ENCODE results near the gene APEH.

APEH gene

DNA sequence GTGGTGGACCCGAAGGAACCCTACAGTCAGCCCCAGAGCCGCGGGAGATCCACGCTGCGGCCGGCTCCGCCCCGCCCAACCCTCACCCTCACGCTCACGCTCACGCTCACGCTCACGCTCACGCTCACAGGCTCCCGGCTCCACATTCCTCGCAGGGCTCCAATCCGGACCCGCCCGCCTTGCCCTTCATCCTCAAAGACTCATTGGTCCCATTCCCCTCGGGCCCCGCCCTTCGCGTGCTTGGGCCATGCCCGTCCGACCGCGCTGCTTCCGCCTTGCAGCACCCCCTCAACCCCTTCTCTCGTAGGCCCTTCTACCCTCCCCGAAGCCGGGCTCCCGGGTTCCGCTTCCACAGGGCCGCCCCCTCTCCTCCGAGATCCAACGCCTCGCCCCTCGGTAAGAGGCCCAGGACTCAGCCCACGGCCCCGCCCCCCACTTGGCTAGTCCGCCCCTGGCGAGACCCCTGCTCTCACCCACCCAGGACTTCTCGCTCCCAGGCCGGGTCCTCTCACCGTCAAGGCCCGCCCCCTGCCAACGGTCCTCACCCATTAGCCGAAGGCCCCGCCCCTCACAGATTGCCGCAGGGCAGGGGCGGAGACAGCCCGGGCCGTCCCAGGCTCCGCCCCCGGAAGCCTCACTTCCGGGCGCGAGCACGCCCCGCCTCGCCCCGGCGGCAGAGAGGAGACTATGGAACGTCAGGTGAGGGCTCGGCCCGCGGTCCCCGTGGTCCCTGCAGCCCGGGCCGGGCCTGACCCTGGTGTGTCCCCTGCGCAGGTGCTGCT is at the start of gene APEH:
TSS of gene APEH (plus strand) at position 637 of the 782 bp plus-strand sequence. CDS start at position 688, 51 bp downstream.
- DNase-seq (ENCODE audit: low spot score): peak; percentile 98

DNA sequence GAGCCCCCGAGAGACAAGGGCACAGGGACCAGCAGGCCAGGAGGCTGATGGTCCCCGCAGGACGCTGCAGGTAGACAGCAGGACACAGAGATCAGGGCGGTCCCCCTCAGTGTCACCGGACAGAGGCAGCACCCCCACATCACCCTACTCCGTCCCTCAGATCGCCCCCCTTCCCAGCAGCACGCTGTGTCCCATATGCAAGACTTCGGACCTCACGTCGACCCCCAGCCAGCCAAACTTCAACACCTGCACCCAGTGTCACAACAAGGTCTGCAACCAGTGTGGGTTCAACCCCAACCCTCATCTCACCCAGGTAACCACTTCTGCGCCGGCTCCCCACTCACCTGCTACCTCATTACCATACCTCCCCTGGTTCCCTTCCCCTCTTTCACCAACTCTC is 49.1 kb upstream of the APEH start:
- no peak for DNase-seq (ENCODE audit: low spot score)

DNA sequence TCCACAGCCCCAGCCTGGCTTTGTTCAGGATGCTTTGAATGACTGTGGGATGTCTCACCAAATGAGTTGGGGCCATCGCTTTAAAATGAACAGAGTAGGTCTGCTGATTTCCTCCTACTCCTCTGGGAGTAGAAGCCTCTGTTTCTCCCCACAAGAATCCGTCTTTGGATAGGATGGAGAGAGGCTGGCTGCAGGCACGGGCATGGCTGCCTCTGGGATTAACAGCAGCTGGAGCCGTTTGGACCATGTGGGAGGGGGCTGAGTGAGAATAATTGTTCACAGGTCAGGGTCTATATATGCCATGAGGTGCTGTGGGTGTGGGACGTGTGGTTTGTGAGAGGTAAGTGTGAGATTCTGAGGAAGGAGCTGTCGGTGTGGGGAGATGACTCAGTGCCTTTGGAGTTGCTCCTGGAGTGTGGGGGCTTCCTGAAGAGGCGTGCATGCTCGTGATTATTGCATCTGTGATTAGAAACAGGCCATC is 48.0 kb upstream of the APEH start:
- DNase-seq (ENCODE audit: low spot score): no peak

DNA sequence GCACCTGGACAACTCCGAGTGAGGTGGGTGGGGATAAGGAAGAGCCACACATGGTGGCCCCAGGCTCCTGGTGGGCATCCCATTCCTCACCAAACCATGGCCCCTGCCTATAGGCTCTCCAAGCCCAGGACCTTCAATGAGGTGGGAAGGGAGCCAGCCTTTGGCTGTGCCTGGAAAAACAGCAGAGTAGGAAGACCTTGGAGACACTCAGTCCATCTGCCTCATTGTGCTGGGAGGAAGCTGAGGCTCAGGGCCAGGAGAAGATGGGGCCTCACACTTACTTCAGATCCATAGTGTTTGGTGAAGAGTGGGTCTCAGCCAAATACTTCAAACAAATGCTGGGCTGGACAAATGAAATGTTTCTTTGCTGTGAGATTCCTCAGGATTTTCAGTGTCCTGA is 47.4 kb upstream of the APEH start:
- DNase-seq (ENCODE audit: low spot score): no peak

DNA sequence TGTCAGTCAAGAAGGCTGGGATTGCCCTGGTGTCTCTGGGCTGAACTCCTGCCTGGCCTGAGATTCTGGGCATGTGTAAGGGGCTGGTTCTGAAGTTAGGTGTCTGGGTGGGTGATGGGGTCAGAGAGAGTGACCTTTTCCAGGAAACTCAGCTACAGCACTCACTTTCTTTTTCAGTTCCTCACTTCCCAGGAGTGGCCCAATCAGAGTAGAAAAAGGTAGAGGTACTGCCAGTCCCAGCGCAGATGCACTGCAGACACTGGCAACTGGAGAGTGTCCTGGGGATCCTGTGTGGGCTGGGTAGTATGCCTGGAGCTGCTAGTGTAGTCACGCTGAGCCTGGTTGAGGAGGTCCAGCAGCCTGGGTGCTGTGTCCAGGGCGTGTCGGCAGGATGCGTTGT is 46.5 kb upstream of the APEH start:
- no peak for DNase-seq (ENCODE audit: low spot score)

DNA sequence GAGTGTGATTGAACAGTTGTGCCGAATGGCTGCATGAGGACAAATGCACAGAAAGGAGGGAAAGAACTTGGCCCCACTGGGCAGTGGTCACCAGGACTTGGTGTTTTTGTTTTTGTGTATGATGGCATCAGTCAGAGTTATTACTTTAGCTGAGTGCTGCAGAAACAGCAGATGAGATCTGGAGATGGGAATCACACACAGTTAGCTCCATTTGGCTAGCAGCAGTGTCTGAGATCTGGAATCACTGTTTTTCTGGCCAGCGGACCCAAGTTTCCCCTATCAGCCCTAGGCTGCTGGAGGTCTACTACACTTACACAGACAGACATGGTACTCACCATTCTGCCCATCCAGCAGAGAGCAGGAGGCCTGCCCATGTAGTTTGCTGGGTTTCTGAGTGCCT is 45.9 kb upstream of the APEH start:
- DNase-seq (ENCODE audit: low spot score): no peak

DNA sequence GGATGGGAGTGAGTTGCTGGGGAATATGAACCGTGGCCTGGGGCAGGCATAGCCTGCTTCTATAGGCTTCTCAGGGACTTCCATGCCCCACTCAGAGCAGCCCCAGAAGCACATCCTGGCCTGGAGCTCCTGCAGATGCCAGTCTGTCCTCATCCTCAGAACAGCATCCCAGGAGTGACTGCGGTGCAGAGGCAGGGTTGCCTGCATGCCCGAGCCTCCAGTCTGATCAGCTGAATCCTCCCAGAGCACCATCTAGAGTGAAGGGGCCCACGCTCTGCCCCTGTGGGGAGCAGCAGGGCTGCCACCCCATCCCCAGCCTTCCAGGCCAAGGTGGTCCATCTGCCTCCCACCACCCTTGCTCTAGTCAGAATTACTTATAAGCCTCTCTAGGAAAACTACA is 44.7 kb upstream of the APEH start:
- no peak for DNase-seq (ENCODE audit: low spot score)

DNA sequence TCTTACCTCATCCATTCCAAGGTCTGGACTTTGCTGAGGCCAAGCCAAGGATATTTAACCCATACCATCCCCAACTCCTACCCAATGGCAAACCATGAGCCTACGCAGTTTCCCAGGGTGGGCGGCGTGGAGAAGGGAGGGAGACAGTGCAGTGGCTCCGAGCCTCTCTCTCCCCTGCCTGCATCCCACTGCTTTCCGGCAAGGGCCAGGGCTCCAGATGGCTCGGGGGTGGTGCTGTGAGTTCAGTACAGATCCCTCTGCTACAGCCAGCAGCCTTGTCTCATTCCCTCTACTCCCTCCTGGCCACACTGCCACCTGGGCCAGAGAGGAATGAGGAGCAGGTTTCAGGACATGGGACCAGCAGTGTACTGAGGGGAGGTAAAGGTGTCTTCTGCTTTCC is 44.3 kb upstream of the APEH start:
- DNase-seq (ENCODE audit: low spot score): no peak

DNA sequence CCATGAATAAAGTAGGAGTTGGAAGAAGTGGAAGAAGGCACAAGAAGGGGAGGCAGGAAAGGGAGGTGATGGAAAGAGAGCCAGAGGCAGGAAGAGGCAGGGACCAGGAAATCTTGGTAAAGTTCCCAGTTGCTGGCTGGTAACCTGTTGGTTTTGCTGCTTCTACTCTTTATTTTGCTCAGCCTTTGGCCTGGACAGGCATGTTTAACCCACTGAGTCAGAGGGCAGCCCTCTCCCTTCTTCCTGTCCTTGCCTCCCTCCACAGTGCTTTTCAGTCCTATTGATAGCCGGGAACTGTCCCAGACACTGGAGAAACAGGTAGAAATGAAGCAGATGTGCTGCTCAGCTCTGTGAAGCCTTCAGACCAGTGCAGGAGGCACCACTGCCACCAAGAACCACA is 43.4 kb upstream of the APEH start:
- DNase-seq (ENCODE audit: low spot score): no peak

DNA sequence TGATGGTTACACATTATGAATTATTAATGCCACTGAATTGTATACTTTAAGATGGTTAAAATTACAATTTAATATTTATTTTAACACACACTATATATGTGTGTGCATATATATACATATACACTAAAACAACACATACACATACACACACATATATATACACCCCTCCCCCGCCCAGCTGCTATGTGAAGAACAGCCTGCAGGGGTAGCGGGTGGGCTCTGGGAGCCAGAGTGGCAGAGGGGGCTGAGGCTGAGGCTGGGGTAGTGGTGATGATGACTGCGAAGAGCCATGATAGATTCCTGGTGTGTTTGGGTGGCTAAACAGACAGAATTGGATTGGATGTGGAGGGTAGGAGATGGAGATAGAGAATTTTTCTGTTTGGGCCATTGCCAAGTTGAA is 39.4 kb upstream of the APEH start:
- peak; percentile 47 for DNase-seq (ENCODE audit: low spot score)

DNA sequence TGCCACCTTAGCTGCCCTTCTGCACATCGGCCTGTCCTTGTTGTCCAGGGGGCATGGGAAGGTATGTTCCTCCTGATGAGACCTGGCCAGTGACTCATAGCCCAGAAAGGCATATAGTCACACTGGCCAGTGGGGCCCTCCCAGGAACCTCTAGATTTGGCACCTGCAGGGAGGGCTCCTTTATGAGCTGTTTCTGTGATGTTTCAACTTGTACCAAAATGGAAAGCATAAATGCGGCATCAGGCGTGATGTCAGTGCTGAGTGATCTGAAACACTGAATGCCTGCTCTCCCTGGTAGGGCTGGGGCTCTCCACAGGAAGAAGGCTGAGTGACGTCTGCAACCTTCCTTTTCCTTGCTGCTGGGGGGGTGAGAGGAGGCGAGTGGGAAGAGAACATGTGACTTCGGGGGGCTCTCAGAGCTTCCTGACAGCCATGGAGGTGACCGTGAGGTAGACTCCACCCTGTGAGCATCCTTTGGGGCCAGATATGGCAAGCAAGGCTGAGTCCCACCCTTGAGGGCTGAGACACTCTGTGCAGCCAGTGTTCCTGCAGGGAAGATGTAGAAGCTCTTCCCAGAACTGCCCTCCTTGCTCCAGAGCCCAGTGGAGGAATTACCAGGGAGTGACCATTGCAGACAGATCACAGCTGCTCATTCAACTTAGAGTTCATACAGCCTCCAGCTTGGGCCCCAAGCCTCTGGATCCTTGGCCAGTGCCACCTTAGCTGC is 37.1 kb upstream of the APEH start:
- no peak for DNase-seq (ENCODE audit: low spot score)

DNA sequence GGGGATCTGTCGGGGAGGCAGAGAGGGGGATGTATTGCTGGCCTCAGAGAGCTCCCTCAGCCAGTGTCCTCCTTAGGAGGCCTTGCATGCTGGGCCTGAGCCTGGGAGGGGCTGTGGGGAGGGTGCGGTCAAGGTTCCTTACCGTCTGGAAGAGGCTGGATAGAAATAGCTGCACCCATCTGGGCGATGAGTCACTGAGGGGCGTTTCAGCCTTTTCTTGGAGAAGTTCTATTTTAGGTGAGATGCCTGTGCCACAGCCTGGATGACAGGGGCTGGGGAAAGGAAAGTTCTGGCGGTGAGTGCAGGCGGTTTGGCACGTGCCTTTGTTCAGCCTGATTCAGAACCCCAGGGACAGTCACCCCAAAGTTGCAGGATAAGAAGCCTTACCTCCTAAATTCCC is 35.7 kb upstream of the APEH start:
- DNase-seq (ENCODE audit: low spot score): no peak

DNA sequence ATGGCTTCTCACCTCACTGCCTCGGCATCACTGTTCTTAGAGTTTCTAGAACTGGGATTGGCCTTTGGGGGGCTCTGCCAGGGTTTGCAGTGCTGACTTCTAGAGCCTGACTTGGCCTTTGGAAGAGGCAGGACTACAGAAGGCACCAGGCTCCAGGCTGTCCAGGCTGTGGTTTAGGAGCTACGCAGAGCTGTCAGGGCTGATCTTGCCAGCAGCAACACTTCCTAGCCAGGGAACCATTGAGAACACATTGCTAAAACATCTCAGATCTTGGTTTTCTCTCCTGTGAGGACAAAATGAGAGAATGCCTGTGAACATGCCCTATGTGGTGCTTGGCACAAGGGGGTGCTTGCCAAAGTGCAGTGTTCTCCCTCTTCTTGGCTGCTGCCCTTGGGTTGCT is 34.6 kb upstream of the APEH start:
- DNase-seq (ENCODE audit: low spot score): no peak

DNA sequence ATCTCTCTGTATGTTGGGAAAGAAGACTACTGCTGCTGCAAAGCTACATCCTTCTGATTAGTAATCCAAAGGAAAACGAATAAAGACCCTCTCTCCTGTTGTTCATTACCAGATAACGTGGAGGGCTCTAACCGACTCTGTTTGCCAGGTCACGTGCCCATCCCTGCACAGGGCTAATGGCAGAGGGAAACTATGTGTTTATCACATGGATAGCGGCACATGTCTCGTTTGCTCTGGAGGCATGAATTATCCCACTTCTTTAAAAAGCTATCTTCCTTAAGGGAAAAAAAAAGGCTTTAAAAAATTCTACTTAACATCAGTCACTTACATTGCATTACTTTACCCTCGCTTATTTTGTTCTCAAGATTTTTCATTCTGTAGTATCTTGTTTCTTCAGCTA is 32.9 kb upstream of the APEH start:
- no peak for DNase-seq (ENCODE audit: low spot score)

DNA sequence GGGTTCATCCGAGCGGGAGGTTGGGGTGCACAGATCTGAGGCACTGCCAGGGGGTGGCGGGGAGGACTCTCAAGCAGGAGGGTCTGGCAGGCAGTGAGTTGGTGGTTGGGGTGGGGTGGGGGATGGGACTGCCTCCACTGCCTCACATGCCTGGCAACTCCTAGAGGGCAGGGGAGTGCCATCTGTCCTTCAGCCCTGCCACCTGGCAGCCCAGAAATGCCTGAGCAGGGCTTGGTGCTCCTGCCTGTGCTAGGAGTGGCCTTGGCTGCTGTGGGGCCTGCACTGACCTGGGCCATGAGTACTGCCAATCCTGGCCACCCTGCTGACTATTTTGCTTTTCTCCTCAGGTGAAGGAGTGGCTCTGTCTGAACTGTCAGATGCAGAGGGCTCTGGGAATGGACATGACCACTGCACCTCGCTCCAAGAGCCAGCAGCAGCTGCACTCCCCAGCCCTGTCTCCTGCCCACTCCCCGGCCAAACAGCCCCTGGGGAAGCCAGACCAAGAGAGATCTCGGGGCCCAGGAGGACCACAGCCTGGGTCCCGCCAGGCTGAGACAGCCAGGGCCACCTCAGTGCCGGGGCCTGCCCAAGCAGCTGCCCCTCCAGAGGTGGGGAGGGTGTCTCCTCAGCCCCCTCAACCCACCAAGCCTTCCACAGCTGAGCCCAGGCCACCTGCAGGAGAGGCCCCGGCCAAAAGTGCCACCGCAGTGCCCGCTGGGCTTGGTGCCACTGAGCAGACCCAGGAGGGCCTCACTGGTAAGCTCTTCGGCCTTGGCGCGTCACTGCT is 32.0 kb upstream of the APEH start:
- no peak for DNase-seq (ENCODE audit: low spot score)

DNA sequence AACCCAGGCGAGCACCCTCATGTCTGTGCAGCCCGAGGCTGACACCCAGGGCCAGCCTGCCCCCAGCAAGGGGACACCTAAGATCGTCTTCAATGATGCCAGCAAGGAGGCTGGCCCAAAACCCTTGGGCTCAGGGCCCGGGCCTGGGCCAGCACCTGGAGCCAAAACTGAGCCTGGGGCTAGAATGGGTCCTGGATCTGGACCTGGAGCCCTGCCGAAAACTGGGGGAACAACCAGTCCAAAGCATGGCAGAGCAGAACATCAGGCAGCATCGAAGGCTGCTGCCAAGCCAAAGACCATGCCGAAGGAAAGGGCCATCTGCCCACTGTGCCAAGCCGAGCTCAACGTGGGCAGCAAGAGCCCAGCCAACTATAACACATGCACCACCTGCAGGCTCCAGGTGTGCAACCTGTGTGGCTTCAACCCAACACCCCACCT is 31.4 kb upstream of the APEH start:
- DNase-seq (ENCODE audit: low spot score): no peak

DNA sequence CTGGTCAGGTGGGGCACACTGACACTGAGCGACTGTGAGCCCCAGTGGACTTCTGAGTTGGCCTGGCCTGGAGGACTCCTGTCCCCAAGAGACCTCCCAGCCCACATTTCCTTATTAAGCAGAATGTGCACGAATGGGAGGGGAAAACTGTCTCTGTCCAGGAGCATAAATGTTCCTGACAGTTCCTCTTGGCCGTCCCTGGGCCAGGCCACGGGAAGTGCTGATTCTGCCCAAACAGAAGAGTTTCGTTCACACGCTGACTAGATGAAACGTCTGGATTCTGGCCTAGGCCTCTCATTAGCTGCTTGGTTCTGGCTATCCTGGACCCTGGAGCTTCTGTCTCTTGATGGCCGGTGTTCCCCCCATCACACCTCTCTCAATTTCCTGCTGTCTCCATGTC is 29.5 kb upstream of the APEH start:
- DNase-seq (ENCODE audit: low spot score): no peak

DNA sequence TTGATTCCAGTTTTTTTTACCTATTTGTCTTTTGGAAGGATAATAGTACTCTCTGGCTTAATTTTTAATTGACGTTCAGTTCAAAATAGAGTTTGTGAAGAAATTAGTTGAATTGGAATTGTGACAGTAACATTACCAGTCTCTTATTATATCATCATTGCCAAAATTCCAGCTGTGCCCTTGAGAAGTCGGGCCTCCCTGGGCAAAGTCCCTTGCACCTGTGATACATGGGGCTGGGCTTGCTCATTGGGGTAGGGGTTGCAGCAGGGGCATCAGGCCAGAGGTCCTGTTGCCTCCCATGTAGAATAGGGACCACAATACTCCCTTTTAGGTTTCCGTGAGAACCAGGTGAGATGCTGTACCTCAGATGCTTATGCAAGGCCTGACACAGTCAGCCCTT is 27.9 kb upstream of the APEH start:
- DNase-seq (ENCODE audit: low spot score): no peak

DNA sequence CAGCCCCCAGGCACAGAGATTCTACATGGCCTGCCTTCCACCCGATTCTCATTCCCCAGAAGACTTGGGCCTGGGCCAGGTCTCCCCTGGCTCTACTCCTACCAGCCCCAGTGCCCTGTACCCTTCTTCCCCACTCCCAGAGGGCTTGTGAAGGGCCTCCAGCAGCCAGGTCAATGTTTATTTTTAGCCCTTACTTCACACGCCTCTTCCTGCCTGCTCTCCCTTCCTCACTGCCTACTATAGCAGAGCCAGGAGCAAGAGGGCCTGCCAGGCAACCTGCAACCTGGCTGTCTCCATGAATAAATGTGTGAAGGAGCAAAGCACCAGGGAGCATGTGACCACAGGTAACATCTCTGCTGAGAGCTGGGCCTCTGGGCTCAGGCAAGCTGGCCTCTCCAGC is 26.4 kb upstream of the APEH start:
- DNase-seq (ENCODE audit: low spot score): no peak

DNA sequence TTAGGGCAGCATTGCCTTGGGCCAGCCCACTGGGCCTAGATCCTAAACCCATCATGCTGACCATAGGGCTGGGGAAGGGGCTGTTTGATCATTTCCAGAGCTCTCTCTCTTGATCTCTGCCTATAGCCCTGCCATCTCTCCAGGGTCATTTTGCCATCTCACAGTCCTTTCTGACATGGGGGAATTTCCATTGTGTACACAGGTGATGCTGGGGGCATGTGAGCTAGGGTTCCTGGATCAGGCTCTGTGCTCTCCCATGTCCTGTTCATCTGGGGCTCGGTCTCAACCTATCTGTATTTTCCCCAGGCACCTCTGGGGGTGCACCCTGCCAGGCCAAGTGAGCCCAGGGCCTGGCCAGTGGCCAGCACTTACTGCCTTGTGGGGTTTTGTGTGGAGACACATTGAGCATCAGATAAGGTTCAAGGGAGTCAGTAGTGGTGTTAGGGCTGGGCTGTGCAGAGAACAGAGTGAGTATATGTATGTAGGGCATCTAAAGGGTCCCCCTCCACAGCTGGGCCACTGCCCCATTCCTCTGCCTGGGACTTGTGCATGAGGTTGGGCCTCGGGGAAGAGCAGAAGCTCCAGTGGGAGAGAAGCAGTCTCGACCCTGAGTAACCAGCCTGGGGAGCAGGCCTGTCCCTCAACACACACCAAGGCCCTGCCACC is 25.7 kb upstream of the APEH start:
- no peak for DNase-seq (ENCODE audit: low spot score)

DNA sequence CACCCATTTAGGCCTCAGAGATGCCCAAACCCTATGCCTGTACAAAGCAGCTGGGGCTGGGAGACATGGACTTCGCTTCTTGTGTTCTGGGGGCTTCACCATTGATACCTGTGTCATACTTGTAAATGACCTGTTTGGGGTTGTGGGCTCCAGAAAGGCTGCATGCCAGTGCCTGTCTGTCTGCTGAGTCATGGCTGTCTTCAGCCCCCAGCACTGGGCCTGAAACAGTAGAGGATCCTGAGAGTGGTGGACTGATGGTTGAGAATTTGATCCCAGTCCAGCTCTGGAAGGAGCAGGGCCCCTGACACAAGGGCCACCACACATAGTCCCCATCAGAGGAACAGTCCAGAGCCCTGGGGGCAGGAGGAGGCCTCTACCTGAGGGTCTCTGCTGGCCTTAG is 24.6 kb upstream of the APEH start:
- DNase-seq (ENCODE audit: low spot score): no peak

DNA sequence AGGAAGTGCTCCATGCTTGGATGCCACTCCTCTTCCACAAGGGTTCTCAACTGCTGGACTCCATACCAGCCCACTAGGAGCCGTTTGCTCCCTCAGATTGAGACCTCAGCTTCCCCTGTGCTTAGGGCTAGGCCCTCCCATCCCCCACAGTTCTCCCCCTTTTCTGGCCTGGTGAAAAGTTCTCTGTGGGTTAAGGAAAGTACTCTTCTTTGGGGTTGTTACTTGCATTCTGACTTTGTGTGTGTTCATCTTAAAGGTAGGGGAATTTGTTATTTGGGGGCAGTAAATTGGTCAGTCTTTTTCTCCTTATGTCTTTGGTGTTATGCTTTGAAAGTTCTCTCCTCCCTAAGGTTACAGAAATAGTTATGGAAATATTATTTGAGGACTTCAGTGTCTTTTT is 24.0 kb upstream of the APEH start:
- no peak for DNase-seq (ENCODE audit: low spot score)

All from iPS-NIHi11 (cell line).